HepG2 (cell line): Measurements from ENCODE around the gene WNK2.

Experiments used
- CAMTA2 ChIP-seq: sonication (generic); formaldehyde crosslinking; IDR thresholded peaks from 2 replicates; pipeline ENCODE4 v1.4.0; 2020; ENCODE audit warnings: mild to moderate bottlenecking, missing genetic modification reagents, borderline replicate concordance
- CHD2 ChIP-seq: IDR thresholded peaks from 2 replicates; pipeline ENCODE4 v1.6.1; 2011; ENCODE audit warnings: low read depth, low read length, improper control_type of control experiment
- CTCF ChIP-seq: sonication (generic); formaldehyde crosslinking; IDR thresholded peaks from 2 replicates; pipeline ENCODE4 v1.5.0; 2020; ENCODE audit warnings: mild to moderate bottlenecking, missing genetic modification reagents, moderate library complexity
- EP300 ChIP-seq, 3 experiments: sonication (generic) in 1 of 3; formaldehyde crosslinking in 1 of 3; IDR thresholded peaks; 2 replicates each; pipeline versions ENCODE4 v1.5.1 to v1.6.1; 2011 to 2020; ENCODE audit warnings: low read depth in 2 of 3, low read length in 2 of 3, borderline replicate concordance in 1 of 3, improper control_type of control experiment in 1 of 3, mild to moderate bottlenecking in 1 of 3, missing genetic modification reagents in 1 of 3, moderate library complexity in 1 of 3
- SIN3A ChIP-seq: IDR thresholded peaks from 2 replicates; pipeline ENCODE4 v1.6.1; 2011; ENCODE audit warnings: low read depth, mild to moderate bottlenecking, control low read depth, low read length, borderline replicate concordance
- TBL1XR1 ChIP-seq: fragments of 150-350 bp; IDR thresholded peaks from 2 replicates; pipeline ENCODE4 v1.6.1; 2014; ENCODE audit warnings: borderline replicate concordance, low read length; ENCODE audit not compliant: partially characterized antibody

- TF ChIP-seq SIN3A, result no peak
- no peak for TF ChIP-seq TBL1XR1
- no peak for TF ChIP-seq CHD2
- TF ChIP-seq CTCF (CRISPR knock-in tag), result peak; percentile 99
- no peak for TF ChIP-seq EP300 (IDR thresholded peaks at IDR 0.05; ENCODE audit: low read depth in 2 of 2, low read length in 2 of 2)
- TF ChIP-seq EP300 (CRISPR knock-in tag; IDR thresholded peaks at IDR 0.05; ENCODE audit: borderline replicate concordance), result peak; percentile 44; the same call in 1 of the 2 replicates
- TF ChIP-seq CAMTA2, result no peak
Observed at GRCh38 chr9:93159601-93160471, 24.1 kb upstream of the WNK2 start.
